Activated CD8-positive, alpha-beta memory T cell treated with anti-CD3 and anti-CD28 coated beads for 24 hours (primary cell): ENCODE results near the gene BCL2L12.
"Not testable (repeated sequence)": the region's sequence is repeated elsewhere in the genome, so short reads cannot be mapped to it uniquely, and the experiment has no call there.

Experiments used
- DNase-seq: peaks from one replicate; pipeline ENCODE4 v3.0.0-alpha.2; 2020

The BCL2L12 gene

DNA sequence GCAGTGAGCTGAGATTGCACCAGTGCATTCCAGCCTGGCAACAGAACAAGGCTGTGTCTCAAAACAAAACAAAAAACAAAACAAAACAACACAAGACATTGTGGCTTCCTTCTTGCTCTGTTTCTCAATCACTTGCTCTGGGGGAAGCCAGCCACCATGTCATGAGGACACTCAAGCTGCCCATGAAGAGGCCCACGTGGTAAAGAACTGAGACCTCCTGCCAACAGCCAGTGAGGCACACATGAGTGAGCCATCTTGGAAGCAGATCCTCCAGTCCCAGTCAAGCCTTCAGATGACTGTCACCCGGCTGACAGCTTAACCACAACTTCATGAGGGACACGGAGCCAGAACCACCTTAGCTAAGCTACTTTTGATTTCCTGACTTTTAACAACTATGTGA is 50.4 kb downstream of the BCL2L12 start:
- DNase-seq, result no peak

DNA sequence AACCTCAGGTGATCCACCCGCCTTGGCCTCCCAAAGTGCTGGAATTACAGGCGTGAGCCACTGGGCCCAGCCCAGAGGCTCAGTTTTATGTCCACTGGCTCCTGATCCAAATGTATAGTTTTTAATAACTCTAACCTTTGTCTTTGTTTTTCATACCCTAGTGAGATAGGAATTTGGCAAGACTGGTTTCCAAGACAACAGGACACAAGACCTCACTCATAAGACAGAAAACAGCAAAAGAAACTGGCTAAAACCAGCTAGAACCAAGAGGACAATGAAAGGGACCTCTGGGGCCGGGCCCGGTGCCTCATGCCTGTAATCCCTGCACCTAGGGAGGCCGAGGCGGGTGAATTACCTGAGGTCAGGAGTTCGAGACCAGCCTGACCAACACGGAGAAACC is 52.8 kb downstream of the BCL2L12 start:
- no peak for DNase-seq

DNA sequence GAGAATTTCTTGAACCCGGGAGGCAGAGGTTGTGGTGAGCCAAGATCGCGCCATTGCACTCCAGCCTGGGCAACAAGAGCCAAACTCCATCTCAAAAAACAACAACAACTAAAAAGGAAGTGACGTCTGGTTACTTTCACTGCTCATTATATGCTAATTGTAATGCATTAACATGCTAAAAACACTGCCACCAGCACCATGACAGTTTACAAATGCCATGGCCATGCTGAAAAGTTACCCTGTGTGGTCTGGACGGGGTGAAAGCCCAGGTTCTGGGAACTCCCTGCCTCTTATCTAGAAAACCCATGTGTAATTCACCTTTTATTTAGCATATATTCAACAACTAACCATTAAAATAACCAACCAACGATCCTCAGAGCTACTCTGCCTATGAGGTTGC is 53.3 kb downstream of the BCL2L12 start:
- DNase-seq, result no peak

DNA sequence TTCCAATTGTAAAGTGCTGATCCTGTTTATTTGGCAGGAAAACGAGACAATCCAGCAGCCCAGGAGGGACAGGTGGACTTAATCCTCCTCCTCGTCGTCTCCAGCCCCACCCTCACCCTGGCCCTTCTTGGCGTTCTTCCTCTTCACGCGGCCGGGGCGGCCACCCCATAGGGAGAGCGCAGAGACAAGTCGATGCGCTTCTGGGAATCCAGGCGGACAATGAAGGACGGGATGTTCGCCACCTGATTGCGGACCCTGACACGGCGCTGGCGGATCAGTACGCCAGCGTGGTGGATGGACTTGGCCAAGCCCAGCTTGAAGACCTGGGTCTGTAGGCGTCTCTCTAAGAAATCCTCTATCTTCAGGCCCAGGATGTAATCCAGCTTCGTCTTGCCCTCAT is 53.7 kb downstream of the BCL2L12 start:
- not testable (repeated sequence) for DNase-seq
